T follicular helper cell (primary cell): Measurements from ENCODE around the gene ENDOG.
"Not testable (repeated sequence)": the region's sequence is repeated elsewhere in the genome, so short reads cannot be mapped to it uniquely, and the experiment has no call there.

Source experiments
- DNase-seq: peaks from one replicate; pipeline ENCODE4 v3.0.0-alpha.2; 2020; ENCODE audit warnings: low read depth

Gene ENDOG

DNA sequence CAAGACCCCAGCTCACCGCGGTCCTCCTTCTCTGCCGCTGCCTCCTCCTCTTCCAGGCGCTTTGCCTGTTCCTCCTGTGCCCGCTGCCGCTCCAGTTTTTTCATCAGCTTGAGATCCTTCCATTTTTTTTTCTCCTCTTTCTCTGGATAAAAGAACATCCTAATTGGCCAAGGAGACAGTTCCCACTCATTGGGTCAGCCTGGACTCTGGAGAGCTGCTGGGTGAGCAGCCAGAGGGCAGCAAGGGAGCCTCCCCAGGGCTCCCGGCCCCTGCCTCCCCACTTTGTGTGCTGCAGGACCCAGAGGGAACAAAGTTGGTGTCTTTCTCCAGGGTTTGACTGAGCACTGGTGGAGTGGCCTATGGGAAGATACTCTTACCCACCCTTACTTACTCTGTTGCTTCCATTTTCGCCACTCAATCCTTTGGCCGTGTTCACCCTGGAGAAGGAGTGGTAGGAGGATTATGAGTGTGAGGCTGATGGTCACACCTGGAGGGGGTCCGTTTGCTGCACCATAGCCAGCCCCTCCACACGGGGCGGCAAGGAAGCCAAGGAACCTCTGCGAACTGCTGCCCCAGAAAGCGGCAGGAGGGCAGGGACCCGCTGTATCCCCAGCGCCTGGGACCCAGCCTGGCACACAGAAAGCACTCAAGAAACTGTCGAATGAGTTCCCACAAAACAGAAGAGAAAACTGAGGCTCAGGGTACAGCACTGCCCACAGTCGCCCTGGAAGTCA is 10.6 kb downstream of the ENDOG start:
- no peak for DNase-seq

DNA sequence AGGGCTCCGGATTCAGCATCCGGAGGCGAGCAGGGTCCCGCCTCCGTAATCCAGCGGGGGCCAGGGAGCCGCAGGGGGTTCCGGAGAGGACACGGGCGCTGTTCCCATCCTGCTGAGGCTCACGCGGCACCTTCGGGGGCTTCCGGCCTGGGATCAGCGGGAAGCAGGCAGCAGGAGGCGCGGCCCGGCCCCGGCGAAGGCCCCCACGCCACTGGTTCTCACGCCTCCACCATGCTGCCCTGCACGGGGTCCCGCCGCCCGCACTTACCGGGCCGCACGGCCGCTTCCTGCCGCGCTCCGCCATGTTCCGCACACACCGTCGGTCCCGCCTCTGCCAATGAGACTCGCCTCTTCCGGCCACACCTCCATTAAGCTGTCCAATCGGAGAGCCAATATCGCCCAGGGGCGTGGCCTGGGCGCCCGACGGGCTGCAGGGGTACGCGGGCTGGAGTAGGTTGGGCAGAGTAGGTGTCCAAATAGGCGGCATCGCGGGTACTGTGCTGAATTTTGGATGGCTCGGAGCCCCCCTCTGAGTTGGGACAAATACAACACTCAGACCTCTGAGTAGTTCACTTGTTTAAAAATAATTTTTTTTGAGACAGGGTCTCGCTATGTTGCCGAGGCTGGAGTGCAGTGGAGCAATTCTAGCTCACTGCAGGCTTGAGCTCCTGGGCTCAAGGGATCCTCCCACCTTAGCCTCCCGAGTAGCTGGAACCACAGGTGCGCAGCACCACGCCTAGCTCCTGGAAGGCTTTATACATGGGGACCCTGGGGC is 11.4 kb downstream of the ENDOG start, which contains the start of gene SPOUT1:
Gene SPOUT1 (minus strand): TSS at position 318 of the 775 bp plus-strand sequence. CDS start 14 bp downstream, at position 304.
- DNase-seq: peak; percentile 90

DNA sequence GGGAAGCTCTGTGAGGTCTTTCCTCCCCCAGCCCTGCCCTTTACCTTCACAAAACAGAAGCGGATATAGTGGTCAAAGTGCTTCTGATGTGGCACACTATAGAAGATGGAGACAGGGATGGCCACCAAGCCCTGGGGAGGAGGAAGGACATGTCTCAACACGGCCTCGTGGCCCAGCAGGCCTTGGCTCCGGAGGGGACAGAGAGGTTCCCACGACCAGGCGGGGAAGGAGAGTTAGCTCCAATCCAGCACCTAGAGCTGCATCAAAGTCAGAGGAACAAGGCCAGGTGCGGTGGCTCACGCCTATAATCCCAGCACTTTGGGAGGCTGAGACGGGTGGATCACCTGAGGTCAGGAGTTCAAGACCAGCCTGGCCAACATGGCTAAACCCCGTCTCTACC is 15.4 kb downstream of the ENDOG start:
- no peak for DNase-seq

DNA sequence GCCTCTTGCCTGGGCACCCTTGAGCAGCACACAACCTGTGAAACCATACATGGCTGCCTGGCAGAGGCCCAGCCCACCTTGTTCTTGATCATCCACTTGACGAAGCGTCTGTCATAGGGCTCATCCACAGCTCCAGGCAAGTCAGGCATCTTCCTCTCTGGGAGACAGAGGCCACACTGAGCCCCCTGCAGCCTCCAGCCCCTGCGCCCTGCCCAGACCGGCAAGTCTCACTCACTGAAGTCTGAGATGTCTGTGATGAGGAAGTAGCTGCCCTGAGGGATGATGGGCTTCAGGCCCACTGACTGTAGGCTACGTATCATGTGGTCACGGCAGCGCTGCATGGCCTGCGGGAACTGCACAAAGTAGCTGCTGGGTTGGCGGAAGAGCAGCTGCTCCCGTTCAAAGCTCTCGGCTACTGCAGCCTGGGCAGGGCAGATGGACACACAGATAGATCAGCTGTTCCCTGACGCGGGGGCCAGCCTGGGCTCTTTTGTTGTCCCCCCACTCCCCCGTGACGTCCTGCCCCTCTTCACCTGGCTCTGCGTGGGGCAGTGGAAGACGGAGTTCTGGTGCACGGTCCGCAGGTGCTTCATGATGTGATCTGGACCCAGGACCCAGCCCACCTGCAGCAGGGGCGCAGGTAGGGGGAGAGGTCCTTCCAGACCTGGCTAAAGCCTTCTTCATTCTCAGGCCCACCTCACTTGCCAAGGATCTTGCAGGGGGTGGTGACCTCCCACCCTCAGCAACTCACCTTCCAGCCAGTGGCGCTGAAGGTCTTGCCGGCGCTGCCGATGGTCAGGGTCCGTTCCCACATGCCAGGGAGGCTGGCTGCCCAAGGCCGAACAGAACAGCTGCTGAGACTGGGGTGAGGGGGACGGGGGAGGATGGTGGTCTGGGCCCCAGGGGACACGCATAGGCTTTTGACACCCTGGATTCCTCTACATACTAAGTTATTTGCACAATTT is 17.2 kb downstream of the ENDOG start:
- no peak for DNase-seq

DNA sequence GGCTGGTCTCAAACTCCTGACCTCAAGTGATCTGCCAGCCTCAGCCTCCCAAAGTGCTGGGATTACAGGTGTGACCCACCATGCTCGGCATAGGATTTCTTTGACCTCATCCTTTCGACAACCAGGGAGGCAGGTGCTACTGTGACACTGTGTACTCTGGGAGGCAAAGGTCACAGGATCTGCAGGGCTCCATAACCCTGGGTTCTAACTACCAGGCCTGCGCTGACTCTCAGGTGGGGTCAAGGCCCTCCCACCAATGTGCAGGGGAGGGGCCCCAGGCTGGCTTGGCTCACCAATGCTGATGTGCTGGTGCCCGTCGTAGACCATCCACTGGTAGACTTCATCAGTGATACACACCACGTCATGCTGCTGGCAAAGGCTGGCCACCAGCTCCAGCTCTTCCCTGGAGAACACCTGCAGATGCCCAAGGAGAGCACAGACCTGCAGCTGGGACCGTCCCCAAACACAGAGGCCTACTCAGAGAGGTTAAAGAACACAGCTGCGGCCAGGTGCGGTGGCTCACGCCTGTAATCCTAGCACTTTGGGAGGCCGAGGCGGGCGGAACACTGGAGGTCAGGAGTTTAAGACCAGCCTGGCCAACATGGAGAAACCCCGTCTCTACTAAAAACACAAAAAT is 18.3 kb downstream of the ENDOG start:
- DNase-seq: no peak

DNA sequence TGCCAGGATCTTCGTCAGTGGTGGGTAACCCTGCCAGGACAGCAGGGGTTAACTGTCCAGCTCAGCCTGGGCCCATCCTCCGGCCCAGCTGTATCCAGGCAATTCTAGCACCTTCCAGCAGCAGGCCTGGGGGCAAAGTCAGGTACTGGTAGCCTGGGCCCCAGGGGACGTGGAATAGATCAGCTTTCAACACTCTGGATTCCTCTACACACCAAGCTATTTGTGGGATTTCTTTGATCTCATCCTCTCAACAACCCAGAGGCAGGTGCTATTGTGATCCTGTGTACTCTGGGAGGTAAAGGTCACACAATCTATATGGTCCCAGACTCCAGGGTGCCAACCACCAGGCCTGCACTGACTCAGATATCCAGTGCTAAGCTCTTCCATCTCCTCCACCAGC is 20.0 kb downstream of the ENDOG start:
- DNase-seq: no peak

DNA sequence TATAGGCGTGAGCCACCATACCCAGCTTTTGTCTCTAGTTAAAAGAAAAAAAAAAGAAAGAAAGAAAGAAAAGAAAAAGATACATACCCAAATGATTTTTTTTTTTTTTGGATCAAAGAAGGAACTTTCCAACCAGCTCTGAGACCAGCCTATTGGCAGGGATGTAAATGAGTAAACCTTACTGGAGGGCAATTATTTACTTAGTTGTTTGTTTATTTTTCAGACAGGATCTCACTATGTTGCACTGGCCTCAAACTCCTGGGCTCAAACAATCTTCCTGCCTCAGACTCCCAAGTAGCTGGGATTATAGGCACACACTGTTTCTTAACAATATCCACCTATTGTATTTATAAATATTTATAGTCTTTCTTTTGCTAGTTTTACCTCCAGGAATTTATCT is 22.2 kb downstream of the ENDOG start:
- no peak for DNase-seq

DNA sequence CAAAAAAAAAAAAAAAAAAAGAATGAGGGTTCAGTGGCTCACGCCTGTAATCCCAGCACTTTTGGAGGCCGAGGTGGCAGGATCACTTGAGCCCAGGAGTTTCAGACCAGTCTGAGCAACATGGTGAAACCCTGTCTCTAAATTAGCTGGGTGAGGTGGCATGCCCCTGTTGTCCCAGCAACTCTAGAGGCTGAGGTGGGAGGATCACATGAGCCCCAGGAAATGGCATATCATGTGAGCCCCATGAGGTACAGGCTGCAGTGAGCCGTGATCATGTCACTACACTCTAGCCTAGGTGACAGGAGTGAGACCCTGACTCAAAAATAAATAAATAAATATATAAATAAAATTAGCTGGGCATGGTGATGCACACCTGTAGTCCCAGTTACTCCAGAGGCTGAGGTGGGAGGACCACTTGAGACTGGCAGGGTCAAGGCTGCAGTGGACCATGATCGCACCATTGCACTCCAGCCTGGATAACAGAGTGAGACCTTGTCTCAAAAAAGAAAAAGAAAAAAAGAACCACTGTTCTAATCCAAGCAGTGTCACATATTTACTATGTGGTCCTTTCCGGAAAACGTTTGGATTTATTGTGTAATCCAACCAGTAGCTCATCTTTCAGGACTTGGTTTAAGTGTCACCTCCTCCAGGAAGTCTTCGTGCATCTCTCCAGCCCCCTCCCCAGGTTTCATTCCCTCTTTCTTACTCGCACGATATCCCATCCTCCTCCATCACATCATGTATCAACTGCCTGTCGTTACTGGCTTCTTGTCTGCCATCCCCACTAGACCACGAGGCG is 23.6 kb downstream of the ENDOG start:
- no peak for DNase-seq

DNA sequence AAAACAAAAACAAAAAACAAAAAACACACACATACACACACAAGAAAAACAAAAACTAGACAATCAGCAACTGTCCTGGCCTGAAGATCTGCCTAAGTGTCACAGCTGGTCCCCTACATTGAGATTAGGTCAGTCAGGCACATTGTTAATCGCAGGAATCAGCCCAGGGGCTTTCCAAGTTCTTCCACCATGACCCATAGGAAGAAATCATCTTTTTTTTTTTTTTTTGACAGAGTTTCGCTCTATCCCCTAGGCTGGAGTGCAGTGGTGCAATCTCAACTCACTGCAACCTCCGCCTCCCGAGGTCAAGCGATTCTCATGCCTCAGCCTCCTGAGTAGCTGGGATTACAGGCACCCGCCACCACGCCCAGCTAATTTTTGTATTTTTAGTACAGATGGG is 24.9 kb downstream of the ENDOG start:
- not testable (repeated sequence) for DNase-seq

DNA sequence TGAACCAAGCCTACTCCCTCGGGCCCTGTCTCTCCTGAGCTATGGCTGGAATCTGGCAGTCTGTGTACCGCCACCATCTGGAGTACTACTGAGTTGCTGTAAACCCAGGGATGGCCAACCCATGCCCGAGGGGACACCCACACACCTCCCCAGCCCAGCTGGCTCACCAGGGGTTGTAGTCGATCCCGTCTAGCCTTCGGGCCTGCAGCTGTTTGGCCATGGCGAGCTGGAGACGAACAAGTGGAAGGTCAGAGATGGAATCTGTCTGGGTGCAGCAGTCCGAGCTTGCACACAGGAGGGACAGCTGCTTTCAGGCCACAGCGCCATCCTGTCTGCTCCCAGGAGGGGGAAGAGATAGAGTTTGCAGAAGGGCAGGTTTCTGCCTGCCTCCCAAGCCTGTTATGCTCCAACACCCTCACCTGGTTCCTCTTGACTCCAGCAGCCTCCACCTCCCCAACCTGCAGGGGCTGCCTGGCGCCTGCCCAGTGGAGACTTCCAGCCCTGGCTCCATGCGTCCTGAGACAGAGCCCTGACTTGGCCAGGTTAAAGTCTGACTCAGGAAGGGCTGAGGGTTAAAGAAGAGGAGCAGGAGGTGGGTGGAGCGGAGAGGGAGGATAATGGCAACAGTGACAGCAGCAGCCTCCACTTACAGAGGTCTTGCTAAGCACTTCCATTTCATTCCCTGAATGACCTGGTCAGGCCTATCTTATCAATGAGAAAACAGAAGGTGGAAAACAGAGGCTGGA is 27.1 kb downstream of the ENDOG start:
- DNase-seq: no peak

DNA sequence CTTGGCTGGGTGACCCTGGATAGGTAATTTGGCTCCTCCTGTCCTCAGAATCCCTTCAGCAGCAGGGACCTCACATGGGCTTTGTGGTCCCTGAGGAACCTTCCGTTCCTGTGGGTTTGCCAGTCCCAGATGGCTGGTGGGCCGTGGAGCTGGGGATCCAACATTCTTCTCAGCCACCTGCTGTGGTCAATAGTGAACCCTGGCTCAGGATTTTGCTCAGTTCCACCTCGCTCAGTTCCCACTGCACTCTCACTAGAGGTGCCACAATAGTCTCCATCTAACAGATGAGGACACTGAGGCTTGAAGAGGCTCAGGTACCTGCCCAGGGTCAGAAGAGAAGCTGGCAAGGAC is 28.4 kb downstream of the ENDOG start:
- no peak for DNase-seq

DNA sequence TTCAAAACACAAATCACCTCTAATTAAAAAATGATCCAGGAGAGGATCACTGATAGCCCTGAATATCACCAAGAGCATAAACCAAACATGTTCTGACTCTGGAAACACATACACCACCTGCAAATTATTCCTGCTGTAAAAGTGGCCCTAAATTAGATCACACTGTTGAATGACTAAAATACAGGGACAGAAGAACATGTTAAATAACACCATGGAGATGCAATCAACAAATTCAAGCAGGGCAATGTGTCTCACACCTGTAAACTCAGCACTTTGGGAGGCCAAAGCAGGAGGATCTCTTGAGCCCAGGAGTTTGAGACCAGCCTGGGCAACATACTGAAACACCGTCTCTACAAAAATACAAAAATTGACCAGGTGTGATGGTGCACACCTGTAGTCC is 29.5 kb downstream of the ENDOG start:
- DNase-seq: no peak

DNA sequence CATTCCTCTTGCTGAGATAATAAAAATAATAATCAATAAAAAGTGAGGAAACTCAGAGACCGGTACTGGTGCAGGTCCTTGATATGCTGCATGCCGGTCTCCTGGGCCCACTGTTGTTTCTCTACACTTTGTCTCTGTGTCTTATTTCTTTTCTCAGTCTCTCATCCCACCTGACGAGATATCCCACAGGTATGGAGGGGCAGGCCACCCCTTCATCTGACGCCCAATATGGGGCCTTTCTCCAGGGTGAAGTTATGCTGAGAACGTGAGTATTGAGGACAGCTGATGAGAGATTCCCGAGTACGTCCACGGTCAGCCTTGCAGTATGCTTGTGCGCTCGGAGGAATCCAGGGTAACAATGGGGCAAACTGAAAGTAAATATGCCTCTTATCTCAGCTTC is 32.7 kb downstream of the ENDOG start:
- DNase-seq: not testable (repeated sequence)

DNA sequence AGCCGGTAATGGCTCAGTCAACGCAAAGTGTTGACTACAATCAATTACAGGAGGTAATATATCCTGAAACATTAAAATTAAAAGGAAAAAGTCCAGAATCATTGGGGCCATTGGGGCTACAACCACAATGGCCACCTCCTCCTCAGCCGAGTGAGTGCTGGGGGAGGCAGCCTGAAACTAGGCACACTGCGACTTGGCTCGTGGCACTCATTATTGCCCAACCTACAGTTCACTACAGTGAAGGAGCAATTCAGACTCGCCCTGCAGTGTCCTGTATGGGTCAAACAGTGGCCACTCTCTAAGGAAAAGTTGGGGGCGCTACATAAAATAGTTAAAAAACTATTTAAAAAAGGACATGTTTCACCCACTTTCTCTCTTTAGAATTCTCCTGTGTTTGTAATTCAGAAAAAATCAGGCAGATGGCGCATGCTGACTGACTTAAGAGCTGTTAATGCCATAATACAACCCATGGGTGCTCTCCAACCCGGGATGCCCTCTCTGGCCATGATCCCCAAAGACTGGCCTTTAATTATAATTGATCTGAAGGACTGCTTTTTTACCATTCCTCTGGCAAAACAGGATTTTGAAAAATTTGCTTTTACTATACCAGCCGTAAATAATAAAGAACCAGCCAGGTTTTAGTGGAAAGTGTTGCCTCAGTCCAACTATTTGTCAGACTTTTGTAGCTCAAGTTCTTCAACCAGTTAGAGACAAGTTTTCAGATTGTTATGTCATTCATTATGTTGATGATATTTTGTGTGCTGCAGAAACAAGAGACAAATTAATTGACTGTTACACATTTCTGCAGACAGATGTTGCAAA is 33.7 kb downstream of the ENDOG start:
- not testable (repeated sequence) for DNase-seq

DNA sequence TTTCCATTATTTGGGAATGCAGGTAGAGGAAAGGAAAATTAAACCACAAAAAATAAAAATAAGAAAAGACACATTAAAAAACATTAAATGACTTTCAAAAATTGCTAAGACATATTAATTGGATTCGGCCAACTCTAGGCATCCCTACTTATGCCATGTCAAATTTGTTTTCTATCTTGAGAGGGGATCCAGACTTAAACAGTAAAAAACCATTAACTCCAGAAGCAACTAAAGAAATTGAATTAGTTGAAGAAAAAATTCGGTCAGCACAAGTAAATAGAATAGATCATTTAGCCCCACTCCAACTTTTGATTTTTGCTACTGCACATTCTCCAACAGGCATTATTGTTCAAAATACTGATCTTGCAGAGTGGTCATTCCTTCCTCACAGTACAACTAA is 34.3 kb downstream of the ENDOG start:
- DNase-seq: not testable (repeated sequence)

DNA sequence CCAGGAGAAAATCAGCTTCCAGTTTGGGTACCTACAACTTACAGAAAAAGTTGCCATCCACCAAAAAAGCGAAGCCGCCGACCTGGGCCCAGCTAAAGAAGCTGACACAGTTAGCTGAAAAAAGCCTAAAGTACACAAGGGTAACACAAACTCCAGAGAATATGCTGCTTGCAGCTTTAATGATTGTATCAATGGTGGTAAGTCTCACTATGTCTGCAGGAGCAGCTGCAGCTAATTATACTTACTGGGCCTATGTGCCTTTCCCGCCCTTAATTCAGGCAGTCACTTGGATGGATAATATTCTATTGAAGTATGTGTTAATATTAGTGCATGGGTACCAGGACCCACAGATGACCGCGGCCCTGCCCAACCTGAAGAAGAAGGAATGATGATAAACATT is 36.2 kb downstream of the ENDOG start:
- not testable (repeated sequence) for DNase-seq

DNA sequence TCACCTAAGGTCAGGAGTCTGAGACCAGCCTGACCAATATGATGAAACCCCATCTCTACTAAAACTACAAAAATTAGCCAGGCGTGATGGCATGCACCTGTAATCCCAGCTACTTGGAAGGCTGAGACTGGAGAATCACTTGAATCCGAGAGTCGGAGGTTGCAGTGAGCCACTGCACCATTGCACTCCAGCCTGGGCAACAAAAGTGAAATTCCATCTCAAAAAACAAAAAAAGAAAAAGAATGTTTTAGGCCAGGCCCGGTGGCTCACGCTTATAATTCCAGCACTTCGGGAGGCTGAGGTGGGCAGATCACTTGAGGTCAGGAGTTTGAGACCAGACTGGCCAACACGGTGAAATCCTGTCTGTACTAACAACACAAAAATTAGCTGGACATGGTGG is 40.2 kb downstream of the ENDOG start:
- not testable (repeated sequence) for DNase-seq

DNA sequence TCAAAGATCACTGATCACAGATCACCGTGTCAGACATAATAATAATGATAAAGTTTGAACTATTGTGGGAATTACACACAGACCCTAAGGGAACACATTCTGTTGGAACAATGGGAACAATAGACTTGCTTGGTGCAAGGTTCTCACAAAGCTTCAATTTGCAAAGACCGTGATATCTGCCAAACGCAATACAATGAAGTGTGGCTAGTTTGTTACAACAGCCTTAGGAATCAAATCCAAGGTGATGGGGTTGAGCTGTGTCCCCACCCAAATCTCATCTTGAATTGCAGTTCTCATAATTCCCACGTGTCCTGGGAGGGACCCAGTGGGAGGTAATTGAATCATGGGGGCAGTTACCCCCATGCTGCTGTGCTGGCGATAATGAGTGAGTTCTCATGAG is 42.6 kb downstream of the ENDOG start:
- DNase-seq: no peak

DNA sequence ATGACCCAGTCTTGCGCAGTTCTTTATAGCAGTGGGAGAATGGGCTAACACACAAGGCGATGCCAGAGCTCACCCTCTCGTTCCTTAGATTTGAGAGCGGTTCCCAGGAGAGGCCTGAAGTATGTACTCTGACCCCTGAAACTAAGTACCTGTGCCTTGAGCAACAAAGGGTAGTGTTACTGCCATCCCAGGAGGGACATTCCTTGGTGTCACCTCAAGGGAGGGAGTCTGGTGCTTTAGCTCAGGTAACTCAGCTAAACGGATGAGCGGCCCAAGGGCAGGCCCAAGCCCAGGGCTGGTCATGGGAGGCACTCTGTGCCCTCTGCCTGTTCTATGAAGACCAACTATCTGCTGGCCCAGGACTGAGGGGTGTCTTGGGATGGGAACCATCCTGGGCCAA is 43.2 kb downstream of the ENDOG start:
- no peak for DNase-seq
